GM21529 (cell line): ENCODE data around the gene SLC29A4.
"Not testable (repeated sequence)": the region's sequence is repeated elsewhere in the genome, so short reads cannot be mapped to it uniquely, and the experiment has no call there.

Experiments
- ATAC-seq: cut with Tn5 transposase; IDR thresholded peaks from one replicate; pipeline ENCODE4 v1.9.1; 2021; ENCODE audit not compliant: unreplicated experiment

The SLC29A4 gene

DNA sequence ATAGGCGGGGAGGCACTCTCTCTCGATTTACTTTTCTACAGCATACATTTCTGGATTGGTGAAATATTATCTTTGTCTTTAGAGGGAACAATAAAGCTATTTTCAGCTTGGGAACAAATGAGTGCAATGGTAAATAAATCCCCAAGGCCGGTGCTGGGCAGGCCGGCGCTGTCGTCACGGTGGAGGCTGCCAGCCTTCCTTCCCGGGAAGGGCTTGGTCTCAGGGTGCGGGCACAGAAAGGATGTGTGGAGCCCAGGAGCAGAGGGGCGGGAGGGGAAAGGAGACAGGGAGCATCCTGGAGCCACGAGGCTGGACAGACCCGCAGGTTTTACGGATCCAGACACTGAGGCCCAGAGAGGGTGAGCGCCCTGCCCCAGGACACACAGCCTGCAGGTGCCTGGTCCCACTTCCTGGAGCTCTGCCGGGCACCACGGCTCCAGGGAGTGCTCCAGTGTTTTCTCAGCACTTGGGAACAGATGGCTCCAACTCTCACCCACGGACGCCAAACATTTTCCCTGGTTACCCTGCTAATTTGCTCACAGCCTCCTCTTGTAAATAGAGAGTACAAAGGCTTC is 8.8 kb upstream of the SLC29A4 start:
- not testable (repeated sequence) for ATAC-seq

GRCh38 chr7:5274441-5274840 is 8.3 kb upstream of the SLC29A4 start:
- no peak for ATAC-seq

GRCh38 chr7:5274985-5275431 is 7.7 kb upstream of the SLC29A4 start:
- ATAC-seq = not testable (repeated sequence)

DNA sequence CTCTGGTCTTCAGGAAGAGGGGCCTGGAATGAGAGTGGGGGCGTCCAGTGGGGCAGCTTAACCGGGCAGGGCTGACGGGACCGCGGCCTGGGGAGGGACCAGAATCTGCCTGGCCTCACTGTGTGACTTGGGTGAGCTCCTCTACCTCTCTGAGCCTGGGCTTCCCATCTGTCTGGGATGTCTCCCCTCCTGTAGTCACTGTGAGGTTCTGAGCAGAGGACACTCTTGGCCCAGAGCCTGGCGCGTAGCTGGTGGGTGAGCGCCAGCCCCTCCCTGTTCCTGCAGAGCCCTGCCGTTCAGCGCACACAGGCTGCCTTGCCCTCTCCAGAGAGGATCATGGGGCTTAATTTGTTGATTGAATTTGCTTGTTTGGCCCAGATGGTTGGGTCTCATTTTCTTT is 7.2 kb upstream of the SLC29A4 start:
- ATAC-seq = not testable (repeated sequence)

DNA sequence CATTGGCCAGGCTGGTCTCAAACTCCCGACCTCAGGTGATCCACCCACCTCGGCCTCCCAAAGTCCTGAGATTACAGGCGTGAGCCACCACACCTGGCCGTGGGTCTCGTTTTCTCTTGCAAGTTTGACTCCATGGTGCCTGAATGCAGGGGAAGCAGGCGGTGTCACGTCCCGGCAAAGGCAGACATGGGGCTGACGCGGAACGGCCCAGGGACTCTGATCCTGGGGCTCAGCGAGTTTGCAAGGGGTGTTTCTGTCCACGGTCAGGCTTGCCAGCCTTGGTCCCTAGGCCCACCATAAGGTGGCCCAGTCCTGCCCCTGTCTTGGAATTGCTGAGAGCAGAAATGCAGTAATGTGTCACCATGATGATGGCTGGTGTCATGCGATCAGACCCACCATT is 6.6 kb upstream of the SLC29A4 start:
- not testable (repeated sequence) for ATAC-seq

- no peak for ATAC-seq
These were observed 6.1 kb upstream of the SLC29A4 start for GRCh38 chr7:5276611-5277010.

DNA sequence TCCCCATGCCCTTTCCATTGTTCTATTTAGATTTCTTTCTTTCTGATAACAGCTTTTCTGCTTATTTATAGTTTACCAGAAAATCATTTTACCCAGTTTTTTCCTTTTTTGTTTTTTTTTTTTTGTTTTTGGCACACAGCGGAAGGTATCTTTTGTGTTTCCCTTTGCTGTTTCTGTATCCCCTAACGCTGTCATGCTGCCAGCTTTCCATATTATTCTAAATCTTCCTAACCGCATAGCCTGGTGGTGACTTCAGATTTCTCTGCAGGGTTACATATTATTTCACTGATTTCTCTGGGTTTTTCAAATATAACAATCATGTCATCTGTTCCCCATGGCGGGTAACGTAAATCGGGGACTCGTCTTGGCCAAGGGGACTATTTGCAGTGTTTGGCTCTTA is 4.0 kb upstream of the SLC29A4 start:
- no peak for ATAC-seq

GRCh38 chr7:5279734-5280133 is 3.0 kb upstream of the SLC29A4 start:
- no peak for ATAC-seq

DNA sequence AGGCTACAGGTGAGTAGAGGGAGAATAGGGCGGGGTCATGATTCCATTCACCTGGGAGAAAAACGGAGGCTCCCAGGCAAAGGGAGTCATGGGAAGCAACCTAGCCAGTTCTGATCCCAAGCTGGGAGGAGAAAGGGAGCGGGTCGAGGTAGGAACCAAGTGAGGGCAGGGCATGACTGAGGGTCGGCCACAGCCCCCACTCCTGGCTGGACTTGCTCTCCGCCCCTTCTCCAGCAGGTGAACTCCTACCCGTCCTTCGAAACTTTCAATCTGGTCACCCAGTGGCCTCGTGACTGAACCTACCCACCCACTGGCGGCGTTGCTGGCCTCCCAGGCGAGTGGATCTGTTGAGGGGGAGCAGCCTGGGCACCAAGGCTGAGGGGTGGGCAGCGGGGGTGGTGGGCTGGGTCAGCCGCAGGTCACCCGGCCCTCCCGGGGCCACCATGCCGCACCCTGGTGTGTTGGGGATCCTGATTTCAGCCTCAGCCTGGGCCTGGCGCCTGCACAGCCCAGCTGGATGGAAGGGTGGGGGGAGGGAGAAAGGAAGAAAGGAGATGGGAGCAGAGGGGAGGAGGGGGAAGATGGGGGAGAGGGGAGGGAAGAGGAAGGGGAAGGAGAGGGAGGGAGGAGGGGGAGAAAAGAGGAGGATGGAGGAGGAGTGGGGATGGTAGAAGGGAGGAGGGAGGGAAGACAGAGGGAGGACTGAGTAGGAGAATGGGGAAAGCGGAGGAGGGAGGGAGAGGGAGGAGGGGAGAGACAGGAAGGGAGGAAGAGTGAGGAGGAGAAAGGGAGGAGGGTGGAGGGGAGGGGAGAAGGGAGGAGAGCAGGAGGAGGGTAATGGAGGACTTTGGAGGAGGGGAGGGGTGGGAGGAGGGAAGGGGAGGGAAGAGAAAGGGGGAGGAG is 894 bp upstream of the SLC29A4 start:
- ATAC-seq = not testable (repeated sequence)

DNA sequence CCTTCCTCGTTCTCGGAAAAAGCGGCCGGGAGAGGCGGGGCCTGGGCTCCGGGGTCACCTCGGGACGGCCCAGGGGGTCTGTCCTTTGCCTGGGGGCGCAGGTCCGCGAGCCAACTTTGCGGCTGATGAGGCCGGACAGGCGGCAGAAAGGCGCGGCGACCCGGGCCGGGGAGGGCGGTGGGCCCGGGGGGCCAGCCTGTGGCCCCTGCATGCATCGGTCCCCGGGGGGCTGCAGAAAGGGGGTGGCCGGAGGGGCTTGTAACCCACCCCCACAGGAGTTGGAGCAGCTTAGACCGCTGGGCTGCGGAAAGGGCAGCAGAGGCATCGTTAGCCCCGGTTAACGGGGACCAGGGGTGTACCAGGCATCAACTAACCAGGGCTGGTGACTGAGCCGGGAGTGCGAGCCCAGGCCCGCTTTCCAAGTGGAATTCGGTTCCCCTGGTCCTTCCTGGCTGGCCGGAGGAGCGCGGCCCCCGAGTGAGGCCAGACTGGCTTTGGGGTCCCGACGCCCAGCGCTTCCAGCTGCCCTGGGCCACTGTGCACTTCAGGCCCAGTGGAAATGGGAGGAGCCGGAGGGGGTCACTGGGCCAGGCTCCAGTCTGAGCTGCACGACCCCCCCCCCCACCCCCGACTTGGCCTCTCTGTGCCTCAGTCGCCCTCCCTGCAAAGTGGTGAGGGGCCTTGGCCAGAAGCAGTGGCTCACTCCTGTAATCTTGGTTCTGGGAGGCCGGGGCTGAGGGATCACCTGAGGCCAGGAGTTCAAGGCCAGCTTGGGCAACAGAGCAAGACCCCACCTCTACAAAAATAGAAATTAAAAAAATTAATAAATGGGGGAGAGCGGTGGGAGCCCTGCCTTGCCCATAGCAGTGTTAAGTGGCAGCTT is 919 bp downstream of the SLC29A4 start:
- no peak for ATAC-seq

DNA sequence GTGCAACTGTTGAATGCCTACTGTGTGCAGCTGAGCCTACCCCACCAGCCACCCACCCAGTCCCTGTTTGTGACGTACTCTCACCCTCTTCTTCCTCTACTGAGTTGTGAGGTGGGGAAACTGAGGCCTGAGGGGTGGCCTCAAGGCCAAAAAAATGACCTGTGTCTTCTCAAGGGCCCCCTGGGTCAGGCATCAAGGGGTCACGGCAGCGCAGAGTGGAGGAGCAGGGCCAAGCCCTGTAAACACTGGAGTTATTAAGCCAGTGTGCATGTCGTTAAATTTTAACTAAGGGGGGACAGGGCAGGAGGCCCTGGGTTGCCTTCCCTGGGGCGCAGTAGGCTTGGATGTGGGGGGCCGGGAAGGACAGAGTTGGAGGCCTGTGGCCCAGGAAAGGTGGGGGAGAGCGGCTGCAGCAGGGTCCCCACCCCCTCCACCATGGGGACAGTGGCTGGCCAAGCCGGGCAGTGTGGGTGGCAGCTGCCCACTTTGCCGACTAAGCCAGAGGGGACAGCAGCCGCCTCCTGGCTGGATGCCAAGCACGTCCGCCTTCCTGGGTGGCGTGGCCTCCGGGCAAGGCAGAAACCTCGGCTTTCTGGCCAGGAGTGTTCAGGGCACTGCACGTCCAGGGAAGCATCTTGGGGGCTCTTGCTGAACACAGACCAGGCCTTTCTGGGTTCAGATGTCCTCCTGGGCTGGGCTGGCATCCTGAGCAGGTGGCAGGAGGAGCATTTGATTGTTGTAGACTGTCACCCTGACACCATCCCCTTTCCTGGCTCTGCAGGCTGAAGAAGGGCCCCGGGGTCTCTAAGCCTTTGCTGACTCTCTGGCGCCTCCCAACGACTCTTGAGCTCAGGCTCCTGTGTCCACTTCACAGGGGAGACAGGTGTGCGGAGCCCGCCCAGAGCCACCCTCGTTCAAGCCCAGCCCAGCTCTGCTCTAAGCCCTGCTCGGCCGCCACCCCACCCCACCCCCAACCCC is 1.9 kb downstream of the SLC29A4 start:
- no peak for ATAC-seq

GRCh38 chr7:5286933-5287332 is 4.2 kb downstream of the SLC29A4 start:
- ATAC-seq = no peak

DNA sequence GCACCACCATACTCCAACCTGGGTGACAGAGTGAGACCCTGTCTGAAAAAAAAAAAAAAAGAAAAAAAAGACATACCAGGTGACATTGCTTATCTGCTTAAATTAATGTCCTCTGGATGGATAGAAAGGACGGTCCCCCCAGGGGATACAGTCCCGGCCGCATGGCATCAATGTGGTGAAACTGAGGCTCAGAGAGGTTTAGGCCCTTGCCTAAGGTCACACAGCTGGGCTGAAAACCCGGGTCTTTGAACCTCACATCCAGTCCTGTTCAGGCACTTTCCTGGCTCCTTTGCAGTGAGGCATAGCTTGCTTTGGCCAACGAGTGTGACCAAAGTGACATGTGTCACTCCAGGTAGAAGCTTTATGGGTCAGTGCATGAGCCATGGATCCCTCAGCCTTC is 4.6 kb downstream of the SLC29A4 start:
- not testable (repeated sequence) for ATAC-seq

- no peak for ATAC-seq
These were observed 5.1 kb downstream of the SLC29A4 start for GRCh38 chr7:5287802-5288201.

- ATAC-seq = not testable (repeated sequence)
These were observed 5.8 kb downstream of the SLC29A4 start for GRCh38 chr7:5288560-5288959.

DNA sequence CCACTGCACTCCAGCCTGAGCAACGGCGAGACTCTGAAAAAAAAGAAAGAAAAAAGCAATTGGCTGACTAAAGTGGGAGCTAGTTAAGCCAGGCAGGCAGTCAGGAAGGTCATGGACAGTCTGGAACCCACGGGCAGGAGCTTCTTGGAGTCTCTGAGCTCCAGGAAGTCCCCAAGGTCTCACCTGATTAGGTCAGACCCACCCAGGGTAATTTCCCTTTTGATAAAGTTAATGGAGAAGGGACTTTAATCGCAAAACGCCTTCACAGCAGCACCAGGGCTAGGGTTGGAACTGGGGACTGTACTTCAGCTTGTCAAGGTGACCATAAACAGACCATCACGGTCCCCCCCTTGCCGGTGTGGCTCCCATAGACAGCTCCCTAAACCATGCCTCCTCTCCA is 6.6 kb downstream of the SLC29A4 start:
- ATAC-seq = no peak

- no peak for ATAC-seq
These were observed 8.6 kb downstream of the SLC29A4 start for GRCh38 chr7:5291301-5291700.

GRCh38 chr7:5291711-5292335 is 9.1 kb downstream of the SLC29A4 start:
- not testable (repeated sequence) for ATAC-seq

DNA sequence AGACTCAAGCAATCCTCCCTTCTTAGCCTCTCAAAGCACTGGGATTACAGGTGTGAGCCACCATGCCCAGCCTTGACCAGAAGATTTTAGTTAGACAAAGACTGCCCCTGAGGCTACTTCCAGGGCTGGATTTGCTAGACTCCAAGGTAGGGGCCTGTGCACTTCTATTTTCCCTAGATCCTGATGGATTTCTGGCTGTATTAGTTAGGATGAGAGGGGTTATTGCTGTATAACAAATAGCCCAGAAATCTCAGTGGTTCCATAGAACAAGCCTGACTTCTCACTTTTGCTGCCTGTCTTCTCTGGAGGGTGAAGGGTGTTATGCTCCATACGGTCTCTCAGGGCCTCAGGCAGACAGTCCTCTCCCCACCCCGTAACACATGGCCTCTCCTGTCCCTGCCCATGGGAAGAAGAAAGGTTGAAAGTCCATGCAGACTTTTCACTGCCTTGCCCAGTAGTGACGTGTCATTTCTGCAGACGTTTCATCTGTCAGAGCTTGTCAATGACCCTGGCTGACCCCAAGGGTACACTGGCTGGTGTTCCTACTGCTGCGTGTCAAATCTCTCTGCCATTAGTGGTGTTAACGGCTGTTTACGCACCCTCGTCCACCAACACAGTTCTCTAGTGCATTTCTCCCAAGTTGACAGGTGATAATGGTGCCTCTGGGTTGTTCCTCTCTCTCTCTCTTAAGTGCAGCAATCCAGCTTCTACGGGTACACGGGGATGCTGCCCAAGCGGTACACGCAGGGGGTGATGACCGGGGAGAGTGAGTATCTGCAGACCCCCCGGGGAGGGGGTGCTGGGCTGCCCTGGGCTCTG is 11.6 kb downstream of the SLC29A4 start:
- no peak for ATAC-seq
